Keratinocyte (primary cell): ENCODE data around the gene ACADM.

Experiments
- EZH2 ChIP-seq: IDR thresholded peaks from one replicate; pipeline ENCODE4 v1.6.1; 2012; ENCODE audit warnings: inconsistent platforms, mild to moderate bottlenecking, low read length, moderate library complexity
- TF ChIP-seq, protein P1 (sequence below), 3 experiments: IDR thresholded peaks in 1 of 3; conservative IDR thresholded peaks in 1 of 3; optimal IDR thresholded peaks in 1 of 3; 2 replicates in 2 of 3; 3 replicates in 1 of 3; pipeline versions ENCODE3 to v1.5.1; 2011; ENCODE audit warnings: low read length in 3 of 3, mild to moderate bottlenecking in 3 of 3, moderate library complexity in 2 of 3, control low read depth in 1 of 3, inconsistent platforms in 1 of 3; ENCODE audit not compliant: insufficient read depth in 2 of 3; ENCODE audit errors: extremely low read depth in 1 of 3

DNA sequence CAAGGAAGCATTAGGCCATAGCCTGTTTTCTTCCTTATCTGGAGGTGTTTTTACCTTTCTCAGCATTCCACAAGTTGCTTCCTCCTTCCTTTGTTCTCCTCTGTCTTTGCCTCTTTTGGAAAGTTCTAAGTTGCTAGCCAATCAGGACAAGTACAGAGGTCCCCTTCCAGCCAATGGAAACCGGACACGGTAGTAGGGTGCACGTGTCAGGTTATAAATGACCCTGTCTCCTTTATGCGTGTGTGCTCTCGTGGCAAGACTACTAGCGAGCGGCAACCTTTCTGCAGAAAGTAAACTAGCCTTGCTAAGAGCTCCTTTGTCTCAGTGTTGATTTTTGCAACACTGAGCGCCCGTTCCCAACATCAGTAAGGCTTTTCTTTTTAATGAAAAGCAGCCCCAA lies 1.5 kb upstream of the ACADM start:
- TF ChIP-seq, protein P1, sequence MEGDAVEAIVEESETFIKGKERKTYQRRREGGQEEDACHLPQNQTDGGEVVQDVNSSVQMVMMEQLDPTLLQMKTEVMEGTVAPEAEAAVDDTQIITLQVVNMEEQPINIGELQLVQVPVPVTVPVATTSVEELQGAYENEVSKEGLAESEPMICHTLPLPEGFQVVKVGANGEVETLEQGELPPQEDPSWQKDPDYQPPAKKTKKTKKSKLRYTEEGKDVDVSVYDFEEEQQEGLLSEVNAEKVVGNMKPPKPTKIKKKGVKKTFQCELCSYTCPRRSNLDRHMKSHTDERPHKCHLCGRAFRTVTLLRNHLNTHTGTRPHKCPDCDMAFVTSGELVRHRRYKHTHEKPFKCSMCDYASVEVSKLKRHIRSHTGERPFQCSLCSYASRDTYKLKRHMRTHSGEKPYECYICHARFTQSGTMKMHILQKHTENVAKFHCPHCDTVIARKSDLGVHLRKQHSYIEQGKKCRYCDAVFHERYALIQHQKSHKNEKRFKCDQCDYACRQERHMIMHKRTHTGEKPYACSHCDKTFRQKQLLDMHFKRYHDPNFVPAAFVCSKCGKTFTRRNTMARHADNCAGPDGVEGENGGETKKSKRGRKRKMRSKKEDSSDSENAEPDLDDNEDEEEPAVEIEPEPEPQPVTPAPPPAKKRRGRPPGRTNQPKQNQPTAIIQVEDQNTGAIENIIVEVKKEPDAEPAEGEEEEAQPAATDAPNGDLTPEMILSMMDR (optimal IDR thresholded peaks at IDR 0.05 in 1 of 3, IDR thresholded peaks at IDR 0.05 in 1 of 3, conservative IDR thresholded peaks at IDR 0.05 in 1 of 3; ENCODE audit: extremely low read depth in 1 of 3, insufficient read depth in 2 of 3, low read length in 3 of 3): no peak
- TF ChIP-seq EZH2: no peak
